GM19025 (cell line): ENCODE data around the gene SCAMP4.
"Not testable (repeated sequence)": the region's sequence is repeated elsewhere in the genome, so short reads cannot be mapped to it uniquely, and the experiment has no call there.

ENCODE experiments used
- ATAC-seq: cut with Tn5 transposase; IDR thresholded peaks from one replicate; pipeline ENCODE4 v1.9.1; 2021; ENCODE audit warnings: mild to moderate bottlenecking, low read depth, moderate library complexity; ENCODE audit not compliant: unreplicated experiment

Gene SCAMP4

GRCh38 chr19:1882089-1882785 is 23.0 kb upstream of the SCAMP4 start:
- ATAC-seq = no peak

- ATAC-seq = no peak
Measured at GRCh38 chr19:1882786-1883692, 22.2 kb upstream of the SCAMP4 start.

DNA sequence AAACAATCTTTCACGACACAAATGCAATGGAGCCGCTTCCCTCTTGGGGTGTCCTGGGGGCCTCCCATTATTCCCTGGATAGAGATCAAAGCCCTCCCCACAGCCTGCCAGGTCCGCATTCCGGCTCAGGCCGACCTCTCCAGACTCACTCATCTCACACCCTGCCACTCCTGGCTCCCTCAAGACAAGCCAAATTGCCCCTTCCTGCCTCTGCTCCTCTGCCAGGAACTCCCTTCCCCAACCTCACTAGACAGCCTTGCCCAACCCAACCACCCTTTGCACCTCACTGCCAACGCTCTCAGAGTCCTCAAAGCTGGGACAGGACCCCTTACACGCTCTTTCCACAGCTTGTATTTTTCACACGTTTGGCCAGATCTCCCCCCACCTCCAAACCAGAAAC is 21.4 kb upstream of the SCAMP4 start:
- no peak for ATAC-seq

- ATAC-seq = no peak
Measured at GRCh38 chr19:1884291-1884718, 20.9 kb upstream of the SCAMP4 start.

DNA sequence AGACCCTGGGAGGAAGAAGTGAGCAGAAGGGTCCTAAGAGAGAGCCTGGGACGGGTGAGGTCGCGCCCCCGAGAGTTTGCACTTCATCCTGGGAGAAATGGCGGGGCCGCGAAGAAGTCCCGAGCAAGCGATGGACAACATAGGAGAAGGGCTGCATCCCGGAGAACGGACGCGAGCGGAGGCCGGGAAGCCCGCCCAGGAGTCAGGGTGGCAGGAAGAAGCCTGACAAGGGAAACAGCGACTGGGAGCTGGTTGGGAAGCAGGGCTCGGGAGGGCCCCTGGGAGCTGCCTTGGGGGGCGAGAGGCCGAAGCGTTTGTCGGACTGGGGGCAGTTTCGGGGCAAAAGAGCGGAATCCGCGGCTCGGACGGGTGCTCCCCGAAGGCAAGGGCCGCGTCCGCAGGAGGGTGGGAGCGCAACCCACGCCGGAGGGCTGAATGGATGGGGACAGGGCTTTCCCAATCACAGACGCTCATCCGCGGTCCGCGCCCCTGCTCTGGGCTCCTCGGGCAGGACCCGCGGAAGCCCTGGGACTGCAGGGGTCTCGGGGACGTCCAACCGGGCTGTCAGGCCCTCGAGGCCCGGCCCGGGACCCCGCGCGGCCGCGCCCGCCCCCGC is 20.4 kb upstream of the SCAMP4 start:
- no peak for ATAC-seq

GRCh38 chr19:1885398-1886119 is 19.6 kb upstream of the SCAMP4 start, which contains the start of gene ABHD17A:
Gene ABHD17A, minus strand, starts transcription at chr19:1885496. Its CDS starts 3,930 bp downstream, at chr19:1881566.
- ATAC-seq = peak; percentile 80

DNA sequence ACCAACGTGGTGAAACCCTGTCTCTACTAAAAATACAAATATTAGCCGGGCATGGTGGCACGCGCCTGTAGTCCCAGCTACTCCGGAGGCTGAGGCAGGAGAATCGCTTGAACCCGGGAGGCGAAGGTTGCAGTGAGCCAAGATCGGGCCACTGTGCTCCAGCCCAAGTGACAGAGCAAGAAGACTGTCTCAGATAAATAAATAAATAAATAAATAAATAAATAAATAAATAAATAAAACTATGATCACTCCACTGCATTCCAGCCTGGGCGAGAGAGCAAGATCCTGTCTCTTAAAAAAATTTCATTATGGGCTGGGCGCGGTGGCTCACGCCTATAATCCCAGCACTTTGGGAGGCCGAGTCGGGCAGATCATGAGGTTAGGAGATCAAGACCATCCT is 18.8 kb upstream of the SCAMP4 start:
- ATAC-seq = not testable (repeated sequence)

DNA sequence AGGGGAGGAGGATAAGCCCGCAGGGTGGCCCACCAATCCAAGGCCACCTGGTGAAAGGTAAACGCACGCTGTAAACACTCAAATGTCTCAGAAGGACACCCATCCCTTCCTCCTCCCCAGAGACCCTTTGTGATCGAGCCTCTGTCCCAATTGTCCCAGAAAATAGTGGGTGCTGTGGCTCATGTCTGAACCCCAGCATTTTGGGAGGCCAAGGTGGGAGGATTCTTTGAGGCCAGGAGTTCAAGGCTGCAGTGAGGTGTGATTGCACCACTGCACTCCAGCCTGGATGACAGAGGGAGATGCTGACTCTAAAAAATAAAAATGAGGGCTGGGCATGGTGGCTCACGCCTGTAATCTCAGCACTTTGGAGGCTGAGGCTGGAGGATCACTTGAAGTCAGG is 16.8 kb upstream of the SCAMP4 start:
- ATAC-seq = no peak

DNA sequence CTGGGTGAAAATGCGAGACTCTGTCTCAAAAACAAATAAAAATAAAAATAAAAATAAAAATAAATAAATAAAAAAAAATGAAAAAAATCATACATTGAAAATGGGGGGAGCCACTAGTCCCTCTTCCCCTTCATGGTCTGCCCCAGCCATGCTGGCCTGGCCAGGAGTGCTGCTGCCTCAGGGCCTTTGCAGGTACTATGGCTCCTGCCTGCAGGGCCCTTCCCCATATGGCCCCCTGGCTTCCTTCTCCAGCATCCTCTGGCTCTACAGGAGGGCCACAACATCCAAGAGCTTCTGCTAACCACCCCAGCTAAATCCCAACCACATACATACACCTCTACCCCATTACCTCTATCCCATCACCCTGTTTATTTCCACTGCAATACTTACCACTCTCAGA is 15.3 kb upstream of the SCAMP4 start:
- ATAC-seq = no peak

GRCh38 chr19:1893791-1894190 is 11.4 kb upstream of the SCAMP4 start:
- ATAC-seq = no peak

DNA sequence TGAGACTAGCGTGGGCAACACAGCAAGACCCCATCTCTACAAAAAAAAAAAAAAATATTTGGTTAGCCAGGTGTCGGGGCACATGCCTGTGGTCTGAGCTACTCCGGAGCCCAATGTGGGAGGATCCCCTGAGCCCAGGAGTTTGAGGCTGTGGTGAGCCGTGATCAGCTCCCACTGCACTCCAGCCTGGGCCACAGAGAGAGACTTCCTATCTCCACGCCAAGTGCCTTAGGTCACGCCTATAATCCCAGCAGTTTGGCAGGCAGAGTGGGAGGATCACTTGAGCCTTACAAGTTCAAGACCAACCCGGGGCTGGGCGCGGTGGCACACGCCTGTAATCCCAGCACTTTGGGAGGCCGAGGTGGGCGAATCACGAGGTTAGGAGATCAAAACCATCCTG is 8.7 kb upstream of the SCAMP4 start:
- no peak for ATAC-seq

DNA sequence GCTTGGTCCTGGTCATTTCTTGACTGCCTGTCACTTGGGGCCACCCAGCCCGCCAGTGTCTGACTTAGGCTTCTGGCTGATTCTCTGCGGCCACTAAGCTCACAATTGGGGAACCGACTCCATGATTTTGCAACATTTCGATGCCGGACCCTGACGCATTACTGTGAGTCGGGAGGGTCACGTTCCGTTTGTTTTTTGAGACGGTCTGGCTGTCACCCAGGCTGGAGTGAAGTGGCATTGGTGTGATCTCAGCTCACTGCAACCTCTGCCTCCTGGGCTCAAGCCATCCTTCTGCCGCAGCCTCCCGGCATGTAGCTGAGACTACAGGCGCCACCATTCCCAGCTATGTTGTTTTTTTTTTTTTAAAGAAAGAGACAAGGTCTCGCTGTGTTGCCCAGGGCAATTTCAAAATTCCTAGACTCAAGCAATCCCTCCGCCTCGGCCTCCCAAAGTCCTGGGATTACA is 3.2 kb upstream of the SCAMP4 start:
- ATAC-seq = no peak

DNA sequence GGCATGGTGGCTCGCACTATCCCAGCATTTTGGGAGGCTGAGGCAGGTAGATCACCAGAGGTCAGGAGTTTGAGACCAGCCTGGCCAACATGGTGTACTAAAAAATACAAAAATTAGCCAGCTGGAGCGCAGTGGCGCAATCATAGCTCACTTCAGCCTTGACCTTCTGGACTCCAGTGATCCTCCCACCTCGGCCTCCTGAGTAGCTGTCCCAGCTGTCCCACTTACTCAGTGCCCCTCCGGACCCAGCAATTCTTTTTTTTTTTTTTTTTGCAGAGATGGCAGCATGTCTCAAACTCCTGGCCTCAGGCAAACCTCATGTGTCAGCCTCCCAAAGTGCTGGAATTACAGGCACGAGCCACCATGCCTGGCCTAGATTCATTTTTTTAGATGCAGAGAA is 2.3 kb upstream of the SCAMP4 start:
- ATAC-seq = no peak

DNA sequence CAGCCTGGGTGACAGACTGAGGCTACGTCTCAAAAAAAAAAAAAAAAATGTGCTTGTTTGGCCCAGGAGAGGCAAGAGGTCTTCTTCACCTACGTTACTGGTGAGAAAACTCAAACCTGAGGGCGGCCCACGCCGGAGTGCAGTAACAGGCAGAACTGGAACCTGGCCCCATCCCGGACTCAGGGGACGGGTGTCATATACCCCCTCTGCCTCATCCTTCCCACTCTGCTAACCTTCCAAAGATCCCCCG is 414 bp upstream of the SCAMP4 start:
- ATAC-seq = no peak

DNA sequence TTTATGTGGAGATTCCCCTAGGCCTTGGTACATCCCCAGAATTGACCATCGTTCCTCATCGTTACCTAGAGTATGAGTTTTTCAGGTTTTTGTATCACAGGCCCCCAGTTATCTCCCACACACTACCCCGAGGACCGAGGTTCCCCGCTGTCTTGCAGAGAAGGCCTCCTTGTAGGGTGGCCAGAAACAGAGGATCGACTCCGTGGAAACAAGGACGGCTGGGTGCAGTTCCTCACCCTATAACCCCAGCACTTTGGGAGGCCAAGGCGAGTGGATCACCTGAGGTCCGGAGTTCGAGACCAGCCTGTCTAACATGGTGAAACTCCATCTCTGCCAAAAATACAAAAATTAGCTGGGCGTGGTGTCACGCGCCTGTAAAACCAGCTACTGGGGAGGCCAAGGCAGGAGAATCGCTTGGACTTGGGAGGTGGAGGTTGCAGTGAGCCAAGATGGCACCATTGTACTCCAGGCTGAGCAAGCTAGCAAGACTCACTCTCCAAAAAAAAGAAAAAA is 720 bp downstream of the SCAMP4 start:
- no peak for ATAC-seq

DNA sequence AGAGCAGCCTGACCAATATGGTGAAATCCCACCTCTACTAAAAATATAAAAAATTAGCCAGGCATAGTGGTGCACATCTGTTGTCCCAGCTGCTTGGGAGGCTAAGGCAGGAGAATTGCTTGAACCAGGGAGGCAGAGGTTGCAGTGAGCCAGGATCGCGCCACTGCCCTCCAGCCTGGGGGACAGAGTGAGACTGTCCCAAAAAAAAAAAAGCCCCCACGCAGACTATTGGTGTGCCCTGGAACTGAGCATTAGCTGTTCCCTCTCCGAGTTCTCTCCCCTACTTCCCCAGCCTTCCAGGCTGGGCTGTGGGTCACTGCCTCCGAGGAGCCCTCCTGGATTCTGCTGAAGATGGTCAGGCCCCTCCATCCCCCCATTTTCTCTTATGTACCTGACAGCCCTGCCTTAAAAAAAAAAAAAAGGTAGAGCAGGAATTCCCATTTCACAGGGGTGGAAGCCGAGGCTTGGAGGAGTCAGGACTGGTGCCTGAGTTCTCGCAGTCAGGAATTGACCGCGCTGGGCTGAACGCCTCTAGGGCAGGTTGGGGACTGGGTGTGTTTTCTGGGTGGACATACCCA is 1.9 kb downstream of the SCAMP4 start:
- no peak for ATAC-seq

- no peak for ATAC-seq
Measured at GRCh38 chr19:1907563-1908363, 2.6 kb downstream of the SCAMP4 start.

DNA sequence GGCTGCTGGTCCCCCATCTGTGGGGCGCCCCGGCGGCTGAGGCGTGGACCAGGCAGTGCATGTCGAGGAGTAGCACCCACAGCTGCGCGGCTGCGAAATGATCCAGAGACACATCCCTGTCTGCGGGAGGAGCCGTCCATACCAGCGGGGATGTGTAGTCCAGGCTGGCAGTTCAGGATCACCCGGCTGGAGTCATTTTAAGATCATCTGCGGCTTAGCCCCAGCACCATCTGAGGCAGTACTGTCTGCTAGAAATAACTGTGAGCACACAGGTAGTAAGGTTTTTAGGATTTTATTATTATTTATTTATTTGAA is 3.1 kb downstream of the SCAMP4 start:
- no peak for ATAC-seq

- ATAC-seq = no peak
Measured at GRCh38 chr19:1909761-1910080, 4.5 kb downstream of the SCAMP4 start.

DNA sequence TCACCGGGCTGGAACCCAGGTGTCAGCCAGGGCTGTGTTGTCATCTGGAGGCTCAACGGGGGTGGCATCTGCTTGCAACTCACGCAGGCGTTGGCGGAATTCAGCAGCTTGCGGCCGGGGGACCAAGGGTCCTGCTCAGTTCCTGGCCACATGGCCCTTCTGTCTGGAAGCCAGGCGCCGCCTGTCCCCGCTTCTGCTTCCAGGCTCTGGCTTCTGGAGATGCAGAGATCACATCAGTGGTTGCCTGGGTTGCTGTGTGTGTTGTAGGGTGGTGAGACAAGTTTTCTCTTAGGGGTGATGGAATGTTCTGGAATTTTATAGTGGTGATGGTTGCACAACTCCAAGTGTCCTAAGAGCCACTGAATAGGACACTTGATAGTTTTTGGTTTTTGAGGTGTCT is 5.0 kb downstream of the SCAMP4 start:
- ATAC-seq = no peak
